ENCODE data around the gene AGFG2. TPM values are rescaled to one million over a fixed set of nuclear protein-coding genes. Genes with fewer than 3 reads are reported as not detected.

Gene AGFG2
- total and polyA plus RNA-seq, 2 of the 13 experiments (the other 11 are each of a cell fraction or from before 2014, with no cell fraction given): 125 to 132 TPM

GRCh38 chr7:100510437-100511239, 28.4 kb upstream of the AGFG2 start:
- in situ Hi-C loops (cut with HindIII; ENCODE audit: extremely low pct_ligation_motif_present, low pct_unique_long_range_greater_than_20kb) (no loop called here), intact Hi-C loops (cut with micrococcal nuclease; ENCODE audit: unreplicated experiment) (no loop called here)
- DNase-seq (ENCODE audit: low spot score) (no peak), ATAC-seq (no peak), FAIRE-seq (no peak)
- TF ChIP-seq ZNF770 (CRISPR knock-in tag; IDR thresholded peaks at IDR 0.05) (peak; percentile 74), ZNF567 (CRISPR knock-in tag; IDR thresholded peaks at IDR 0.05; ENCODE audit: borderline replicate concordance) (no peak)
- peaks cover 28% of the 10 kb centered on the region for H3K4me1 ChIP-seq (ENCODE audit: insufficient read depth, low read length)
- no peaks in the 10 kb centered on the region for H3K36me3 ChIP-seq (replicated peaks in 1 of 2; ENCODE audit: control insufficient read depth in 1 of 2, insufficient read depth in 2 of 2, low read length in 2 of 2)
- H3K4me2 ChIP-seq (ENCODE audit: low read depth, low read length): no peak overlapping the region
- no peak overlapping the region for H2AFZ ChIP-seq (ENCODE audit: low read length)
- no peak overlapping the region for H3K27ac ChIP-seq (ENCODE audit: extremely low read length, insufficient read depth, low read length)
- ChIA-PET POLR2A (no interaction called here), CTCF (ENCODE audit: low intra/inter-chr PET ratio, low total read pairs) (no interaction called here)
- no TSS peak for BruUV-seq (replicated peaks)
- H3K4me3 ChIP-seq (replicated peaks in 1 of 3; ENCODE audit: insufficient read depth in 1 of 3, low read depth in 2 of 3, low read length in 3 of 3): no peak overlapping the region
- no peaks in the 10 kb centered on the region for H3K79me2 ChIP-seq (ENCODE audit: insufficient read depth, low read length)
- no peaks in the 10 kb centered on the region for H3K27me3 ChIP-seq (ENCODE audit: control insufficient read depth in 1 of 2, insufficient read depth in 2 of 2, low read length in 2 of 2)
- no peaks in the 10 kb centered on the region for H3K9me3 ChIP-seq (ENCODE audit: low read length)
- H3K9ac ChIP-seq (ENCODE audit: insufficient read depth, low read depth, low read length): no peak overlapping the region
- no peaks in the 10 kb centered on the region for H4K20me1 ChIP-seq (ENCODE audit: insufficient read depth, low read length)
- 58% methylated on average over 9 of the region's 9 CpGs for WGBS (ENCODE audit: low lambda C conversion rate)

GRCh38 chr7:100513212-100513810, 25.7 kb upstream of the AGFG2 start:
- FAIRE-seq (no peak), DNase-seq (ENCODE audit: low spot score) (no peak), ATAC-seq (no peak)
- H2AFZ ChIP-seq (ENCODE audit: low read length): no peak overlapping the region
- H3K4me3 ChIP-seq (replicated peaks in 1 of 3; ENCODE audit: insufficient read depth in 1 of 3, low read depth in 2 of 3, low read length in 3 of 3): no peak overlapping the region
- ChIA-PET POLR2A (no interaction called here), CTCF (ENCODE audit: low intra/inter-chr PET ratio, low total read pairs) (no interaction called here)
- H3K27me3 ChIP-seq (ENCODE audit: control insufficient read depth in 1 of 2, insufficient read depth in 2 of 2, low read length in 2 of 2): no peaks in the 10 kb centered on the region
- 49% methylated on average over 9 of the region's 9 CpGs for WGBS (ENCODE audit: low lambda C conversion rate)
- no peaks in the 10 kb centered on the region for H3K36me3 ChIP-seq (replicated peaks in 1 of 2; ENCODE audit: control insufficient read depth in 1 of 2, insufficient read depth in 2 of 2, low read length in 2 of 2)
- H3K9ac ChIP-seq (ENCODE audit: insufficient read depth, low read depth, low read length): no peak overlapping the region
- BruUV-seq (replicated peaks): no TSS peak
- no peak overlapping the region for H3K4me2 ChIP-seq (ENCODE audit: low read depth, low read length)
- no peak for TF ChIP-seq HNRNPK (IDR thresholded peaks at IDR 0.05; ENCODE audit: low read depth, low read length, poor library complexity, severe bottlenecking)
- TF ChIP-seq ZNF770 (CRISPR knock-in tag; IDR thresholded peaks at IDR 0.05): peak; percentile 40; the same call in 1 of the 2 replicates
- peaks cover 38% of the 10 kb centered on the region for H3K4me1 ChIP-seq (ENCODE audit: insufficient read depth, low read length)
- no peaks in the 10 kb centered on the region for H3K9me3 ChIP-seq (ENCODE audit: low read length)
- intact Hi-C loops (cut with micrococcal nuclease; ENCODE audit: unreplicated experiment) (no loop called here), in situ Hi-C loops (cut with HindIII; ENCODE audit: extremely low pct_ligation_motif_present, low pct_unique_long_range_greater_than_20kb) (no loop called here)
- H3K27ac ChIP-seq (ENCODE audit: extremely low read length, insufficient read depth, low read length): no peak overlapping the region
- no peaks in the 10 kb centered on the region for H3K79me2 ChIP-seq (ENCODE audit: insufficient read depth, low read length)
- no peaks in the 10 kb centered on the region for H4K20me1 ChIP-seq (ENCODE audit: insufficient read depth, low read length)
